Measurements from ENCODE around the gene ADAMTSL2. TPM values are rescaled to one million over a fixed set of nuclear protein-coding genes. Genes with fewer than 3 reads are reported as not detected.

The ADAMTSL2 gene
- total and polyA plus RNA-seq, 2 of the 13 experiments (the other 11 are each of a cell fraction or from before 2014, with no cell fraction given) = 1.9 to 3.8 TPM

GRCh38 chr9:133553973-133554713 is 19.6 kb downstream of the ADAMTSL2 start:
- ATAC-seq (no peak), DNase-seq (ENCODE audit: low spot score) (no peak), FAIRE-seq (no peak)
- BruUV-seq (replicated peaks) = no TSS peak
- Histone ChIP-seq H3K27ac (ENCODE audit: extremely low read length, insufficient read depth, low read length) (no peak overlapping the region), H3K9me3 (ENCODE audit: low read length) (no peaks in the 10 kb centered on the region), H3K79me2 (ENCODE audit: insufficient read depth, low read length) (no peaks in the 10 kb centered on the region), H3K4me2 (ENCODE audit: low read depth, low read length) (no peak overlapping the region), H2AFZ (ENCODE audit: low read length) (no peak overlapping the region), H3K9ac (ENCODE audit: insufficient read depth, low read depth, low read length) (no peak overlapping the region), H3K27me3 (ENCODE audit: control insufficient read depth in 1 of 2, insufficient read depth in 2 of 2, low read length in 2 of 2) (peaks cover 0 to 3% of the 10 kb centered on the region in 2 experiments; a peak in 2 of 5 replicates), H3K4me3 (replicated peaks in 1 of 3; ENCODE audit: insufficient read depth in 1 of 3, low read depth in 2 of 3, low read length in 3 of 3) (no peak overlapping the region), H3K4me1 (ENCODE audit: insufficient read depth, low read length) (peaks cover 19% of the 10 kb centered on the region), H3K36me3 (replicated peaks in 1 of 2; ENCODE audit: control insufficient read depth in 1 of 2, insufficient read depth in 2 of 2, low read length in 2 of 2) (no peaks in the 10 kb centered on the region), H4K20me1 (ENCODE audit: insufficient read depth, low read length) (no peaks in the 10 kb centered on the region)
- ChIA-PET CTCF (ENCODE audit: low intra/inter-chr PET ratio, low total read pairs) (no interaction called here), POLR2A (no interaction called here)
- 81% methylated on average over 11 of the region's 31 CpGs for WGBS (ENCODE audit: low lambda C conversion rate)
- in situ Hi-C loops (cut with HindIII; ENCODE audit: extremely low pct_ligation_motif_present, low pct_unique_long_range_greater_than_20kb) (no loop called here), intact Hi-C loops (cut with micrococcal nuclease; ENCODE audit: unreplicated experiment) (no loop called here)
- TF ChIP-seq ATRX (CRISPR knock-in tag; IDR thresholded peaks at IDR 0.05; ENCODE audit: borderline replicate concordance) (no peak), ZNF615 (CRISPR knock-in tag; IDR thresholded peaks at IDR 0.05; ENCODE audit: borderline replicate concordance) (no peak), ZNF878 (CRISPR knock-in tag; IDR thresholded peaks at IDR 0.05) (no peak), FOXO1 (CRISPR knock-in tag; IDR thresholded peaks at IDR 0.05) (no peak), MAF1 (CRISPR knock-in tag; IDR thresholded peaks at IDR 0.05; ENCODE audit: borderline replicate concordance) (no peak), ZNF749 (CRISPR knock-in tag; IDR thresholded peaks at IDR 0.05; ENCODE audit: borderline replicate concordance) (no peak), ZNF616 (CRISPR knock-in tag; IDR thresholded peaks at IDR 0.05; ENCODE audit: low read depth) (no peak), SALL2 (CRISPR knock-in tag; IDR thresholded peaks at IDR 0.05) (no peak), ATF2 (CRISPR knock-in tag; IDR thresholded peaks at IDR 0.05) (no peak), ZBTB8A (CRISPR knock-in tag; IDR thresholded peaks at IDR 0.05; ENCODE audit: borderline replicate concordance, low read depth) (no peak), ZNF629 (CRISPR knock-in tag; conservative IDR thresholded peaks at IDR 0.05) (no peak), CC2D1A (CRISPR knock-in tag; IDR thresholded peaks at IDR 0.05) (no peak), ZNF597 (CRISPR knock-in tag; IDR thresholded peaks at IDR 0.05) (no peak), IRF1 (CRISPR knock-in tag; IDR thresholded peaks at IDR 0.05; ENCODE audit: low read depth) (no peak), POGK (CRISPR knock-in tag; conservative IDR thresholded peaks at IDR 0.05) (no peak), PHF8 (CRISPR knock-in tag; IDR thresholded peaks at IDR 0.05) (no peak), ZNF800 (CRISPR knock-in tag; IDR thresholded peaks at IDR 0.05) (no peak)
